ENCODE data around the gene ZNF521. TPM values are rescaled to one million over a fixed set of nuclear protein-coding genes. Genes with fewer than 3 reads are reported as not detected.

Gene ZNF521
- total and polyA plus RNA-seq, 10 donors: 2.9 to 136 (median 71.8) TPM

GRCh38 chr18:25132786-25133496 lies 219.0 kb downstream of the ZNF521 start:
- intact Hi-C loops (cut with DNase I; ENCODE audit: low total_unique reads): no loop called here
- TF ChIP-seq POLR2AphosphoS5 (IDR thresholded peaks at IDR 0.05) (no peak), POLR2A (IDR thresholded peaks at IDR 0.05) (no peak), CTCF (IDR thresholded peaks at IDR 0.05 in 8 of 11, conservative IDR thresholded peaks at IDR 0.05 in 3 of 11) (no peak)
- Histone ChIP-seq H3K36me3 (no peaks in the 10 kb centered on the region), H3K4me1 (peaks cover 0 to 37% (median 5%) of the 10 kb centered on the region in 6 donors), H3K9me3 (no peaks in the 10 kb centered on the region), H3K27me3 (replicated peaks in 1 of 7) (no peaks in the 10 kb centered on the region), H3K27ac (no peak overlapping the region), H3K4me3 (no peak overlapping the region)
- no peak for DNase-seq
- WGBS, 5 donors: 88 to 96% (median 90%) methylated on average over 10 of the region's 10 CpGs

- no peaks in the 10 kb centered on the region for H3K27me3 ChIP-seq (replicated peaks in 1 of 7)
- H3K4me1 ChIP-seq: peaks cover 0 to 6% (median 0%) of the 10 kb centered on the region in 6 donors
- DNase-seq: no peak
- no peaks in the 10 kb centered on the region for H3K36me3 ChIP-seq
- TF ChIP-seq POLR2A (IDR thresholded peaks at IDR 0.05): no peak
- TF ChIP-seq CTCF (IDR thresholded peaks at IDR 0.05 in 8 of 11, conservative IDR thresholded peaks at IDR 0.05 in 3 of 11): no peak
- no peak for TF ChIP-seq POLR2AphosphoS5 (IDR thresholded peaks at IDR 0.05)
- H3K9me3 ChIP-seq: no peaks in the 10 kb centered on the region
- no peak overlapping the region for H3K4me3 ChIP-seq
- WGBS, 5 donors: 90 to 96% (median 92%) methylated on average over 1 of the region's 1 CpG
- H3K27ac ChIP-seq: no peak overlapping the region
- intact Hi-C loops (cut with DNase I; ENCODE audit: low total_unique reads): no loop called here
Measured at GRCh38 chr18:25126751-25127150, 225.2 kb downstream of the ZNF521 start.

GRCh38 chr18:25125680-25126079 lies 226.3 kb downstream of the ZNF521 start:
- Histone ChIP-seq H3K4me3 (no peak overlapping the region), H3K4me1 (peaks cover 0 to 6% (median 0%) of the 10 kb centered on the region in 6 donors), H3K27me3 (replicated peaks in 1 of 7) (no peaks in the 10 kb centered on the region), H3K27ac (no peak overlapping the region), H3K36me3 (no peaks in the 10 kb centered on the region), H3K9me3 (no peaks in the 10 kb centered on the region)
- 72 to 93% (median 85%) methylated on average over 1 of the region's 1 CpG for WGBS, 5 donors
- no peak for DNase-seq
- TF ChIP-seq POLR2A (IDR thresholded peaks at IDR 0.05) (no peak), POLR2AphosphoS5 (IDR thresholded peaks at IDR 0.05) (no peak), CTCF (IDR thresholded peaks at IDR 0.05 in 8 of 11, conservative IDR thresholded peaks at IDR 0.05 in 3 of 11) (no peak)
- intact Hi-C loops (cut with DNase I; ENCODE audit: low total_unique reads): no loop called here

DNA sequence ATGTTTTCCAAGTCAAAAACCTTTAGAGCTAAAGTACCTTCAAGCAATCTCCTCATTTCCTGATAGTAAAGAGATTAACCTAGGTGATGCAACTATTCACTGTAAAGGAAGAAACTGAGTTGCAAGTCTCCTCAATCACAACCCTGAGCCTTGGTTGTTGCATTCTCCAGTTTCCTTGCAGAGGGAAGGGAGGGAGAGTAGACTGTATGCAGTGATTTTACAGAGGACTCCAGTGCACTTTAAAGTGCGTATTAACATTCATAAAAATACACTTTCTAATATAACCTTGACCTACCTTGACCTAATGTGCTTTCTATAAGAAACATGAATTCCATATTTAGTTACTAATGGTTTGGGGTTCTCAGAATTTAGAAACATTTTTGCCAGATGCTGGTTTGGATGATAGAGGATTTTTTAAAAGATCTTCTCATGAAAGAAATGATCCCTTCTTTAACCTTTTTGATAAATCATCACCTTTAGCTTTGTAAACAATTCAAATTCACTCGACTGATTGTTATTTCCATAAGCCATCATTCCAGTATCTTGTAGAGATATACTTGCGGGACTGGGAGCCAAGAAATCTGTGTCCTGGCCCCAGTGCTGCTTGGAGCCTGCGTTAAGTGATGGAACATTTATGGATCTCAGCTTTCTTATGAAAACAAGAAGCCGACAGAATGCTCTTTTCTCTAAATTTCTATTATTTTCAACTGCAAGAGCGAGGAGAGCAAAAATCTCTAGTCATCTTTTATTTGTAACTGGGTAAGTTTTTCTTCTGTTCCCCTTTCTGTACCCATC lies 228.3 kb downstream of the ZNF521 start:
- H3K4me1 ChIP-seq: peaks cover 0 to 6% (median 0%) of the 10 kb centered on the region in 6 donors
- H3K9me3 ChIP-seq: peaks cover 0 to 5% (median 0%) of the 10 kb centered on the region in 8 donors
- TF ChIP-seq CTCF (IDR thresholded peaks at IDR 0.05 in 8 of 11, conservative IDR thresholded peaks at IDR 0.05 in 3 of 11) (no peak), POLR2AphosphoS5 (IDR thresholded peaks at IDR 0.05) (no peak), POLR2A (IDR thresholded peaks at IDR 0.05) (no peak)
- no peaks in the 10 kb centered on the region for H3K36me3 ChIP-seq
- 71 to 88% (median 85%) methylated on average over 6 of the region's 6 CpGs for WGBS, 5 donors
- intact Hi-C loops (cut with DNase I; ENCODE audit: low total_unique reads): no loop called here
- H3K4me3 ChIP-seq: no peak overlapping the region
- no peaks in the 10 kb centered on the region for H3K27me3 ChIP-seq (replicated peaks in 1 of 7)
- no peak for DNase-seq
- no peak overlapping the region for H3K27ac ChIP-seq
